Activated T-helper 2 cell treated with anti-CD3 and anti-CD28 coated beads, Interferon-gamma antibody, Interleukin-2, Interleukin-4, amounts not matched to agents 10 μg/mL and 5 μg/mL and 100 μg/mL, durations not matched to agents 14 hours and 24 hours and 36 hours (primary cell): ENCODE data around the gene PARP1. TPM values are rescaled to one million over a fixed set of nuclear protein-coding genes. Genes with fewer than 3 reads are reported as not detected.

Experiments used
- DNase-seq: peaks from one replicate; pipeline ENCODE4 v3.0.0; 2021; ENCODE audit warnings: low spot score
- H3K27ac Mint-ChIP-seq: one replicate; pipeline ENCODE4 v1.8.0; 2021; ENCODE audit warnings: mixed read lengths
- H3K27me3 Mint-ChIP-seq: one replicate; pipeline ENCODE4 v1.8.0; 2021; ENCODE audit warnings: low read depth, mixed read lengths
- H3K36me3 Mint-ChIP-seq: one replicate; pipeline ENCODE4 v1.8.0; 2021; ENCODE audit warnings: low read depth, mixed read lengths
- H3K4me1 Mint-ChIP-seq: one replicate; pipeline ENCODE4 v1.8.0; 2021; ENCODE audit warnings: low read depth, mixed read lengths
- H3K4me3 Mint-ChIP-seq: one replicate; pipeline ENCODE4 v1.8.0; 2021; ENCODE audit warnings: low read depth, mild to moderate bottlenecking, moderate library complexity, mixed read lengths
- H3K9me3 Mint-ChIP-seq: one replicate; pipeline ENCODE4 v1.8.0; 2021; ENCODE audit warnings: mixed read lengths
- intact Hi-C: fragments of 100-400 bp; cut with micrococcal nuclease; formaldehyde crosslinking; loops from one replicate; pipeline ENCODE4 v1.15.1; 2023
- total RNA-seq: library from RNA; stranded (reverse); gene quantifications from 2 replicates; pipeline ENCODE4 v1.2.3, GENCODE V29; 2022

Gene PARP1
- total RNA-seq, 1 donor from 2014 or later = 194 TPM

DNA sequence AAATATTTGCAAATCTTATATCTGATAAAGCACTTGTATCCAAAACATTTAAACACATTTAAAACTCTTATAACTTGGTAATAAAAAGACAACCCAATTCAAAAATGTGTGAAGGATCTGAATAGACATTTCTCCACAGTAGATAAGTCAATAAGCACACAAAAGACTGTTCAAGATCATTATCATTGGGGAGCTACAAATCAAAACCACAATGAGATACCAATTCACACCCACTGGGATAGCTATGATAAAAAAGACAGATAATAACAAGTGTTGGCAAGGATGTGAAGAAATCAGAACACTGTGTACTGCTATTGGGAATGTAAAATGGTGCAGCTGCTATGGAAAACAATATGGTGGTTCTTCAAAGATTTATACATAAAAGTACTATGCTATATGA lies 93.8 kb downstream of the PARP1 start:
- no peak for DNase-seq
- intact Hi-C loops = no loop called here

DNA sequence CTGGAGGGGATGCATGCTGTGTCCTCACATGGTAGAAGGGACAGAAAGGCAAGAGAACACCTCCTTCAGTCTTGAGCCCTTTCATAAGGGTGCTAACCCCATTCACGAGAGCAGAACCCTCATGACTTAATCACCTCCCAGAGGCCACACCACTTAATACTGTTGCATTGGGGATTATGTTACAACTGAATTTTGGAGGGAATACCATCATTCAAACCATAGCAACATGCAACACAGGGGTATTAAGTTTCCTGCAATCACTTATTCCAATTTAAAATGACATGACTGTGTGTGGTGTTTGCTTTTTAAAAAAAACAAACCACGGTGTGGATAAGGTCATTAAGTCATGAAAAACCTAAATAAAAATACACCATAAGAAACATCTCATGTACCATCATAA lies 95.8 kb downstream of the PARP1 start:
- Mint-ChIP-seq H3K4me1 (peaks cover 21% of the 10 kb centered on the region), H3K9me3 (peaks cover 5% of the 10 kb centered on the region), H3K27ac (no peak overlapping the region), H3K4me3 (no peak overlapping the region), H3K36me3 (no peaks in the 10 kb centered on the region), H3K27me3 (peaks cover 43% of the 10 kb centered on the region)
- DNase-seq = no peak
- intact Hi-C loops = no loop called here

More for the DNA sequence above, 93.8 kb downstream of the PARP1 start:
- no peak overlapping the region for H3K27ac Mint-ChIP-seq
- peaks cover 16% of the 10 kb centered on the region for H3K4me1 Mint-ChIP-seq
- H3K4me3 Mint-ChIP-seq = no peak overlapping the region
- peaks cover 5% of the 10 kb centered on the region for H3K9me3 Mint-ChIP-seq
- H3K36me3 Mint-ChIP-seq = no peaks in the 10 kb centered on the region
- peaks cover 43% of the 10 kb centered on the region for H3K27me3 Mint-ChIP-seq

DNA sequence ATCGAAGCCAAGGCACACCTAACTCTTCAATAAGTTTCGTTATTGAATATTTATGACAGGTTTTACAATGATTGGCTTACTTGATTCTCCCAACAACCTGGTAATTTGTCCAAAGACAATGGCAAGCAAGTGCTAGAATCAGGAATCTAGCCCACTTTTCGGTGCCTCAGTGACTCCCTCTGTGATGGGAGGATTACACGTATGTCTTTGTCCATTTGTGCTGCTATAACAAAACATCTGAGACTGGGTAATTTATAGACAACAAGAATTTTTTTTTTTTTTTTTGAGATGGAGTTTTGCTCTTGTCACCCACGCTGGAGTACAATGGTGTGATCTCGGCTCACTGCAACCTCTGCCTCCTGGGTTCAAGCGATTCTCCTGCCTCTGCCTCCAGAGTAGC lies 96.5 kb downstream of the PARP1 start:
- no peak for DNase-seq
- intact Hi-C loops = no loop called here
- Mint-ChIP-seq H3K27ac (no peak overlapping the region), H3K27me3 (peaks cover 41% of the 10 kb centered on the region), H3K9me3 (peaks cover 5% of the 10 kb centered on the region), H3K36me3 (no peaks in the 10 kb centered on the region), H3K4me1 (peaks cover 23% of the 10 kb centered on the region), H3K4me3 (no peak overlapping the region)

Other genes with a start within 250 kb of the PARP1 start
- 24.3 and 25.4 TPM in 2 replicates for gene ACBD3, start 221.4 kb downstream of the PARP1 start, total RNA-seq
- 0.39 TPM in 1 of 2 replicates, not detected in the other for gene MIXL1, start 184.4 kb downstream of the PARP1 start, total RNA-seq
- 9.7 and 12.7 TPM in 2 replicates for gene LIN9, start 98.9 kb downstream of the PARP1 start, total RNA-seq
- gene STUM, start 140.7 kb upstream of the PARP1 start, total RNA-seq = not detected in 2 replicates